ELR (cell line): Measurements from ENCODE around the gene CFAP97D2.
"Not testable (repeated sequence)": the region's sequence is repeated elsewhere in the genome, so short reads cannot be mapped to it uniquely, and the experiment has no call there.

ENCODE experiments used
- DNase-seq: peaks from one replicate; pipeline ENCODE4 v3.0.0-alpha.2; 2015; ENCODE audit warnings: low read depth

The CFAP97D2 gene

GRCh38 chr13:114158869-114159666 is 20.0 kb upstream of the CFAP97D2 start:
- DNase-seq, result not testable (repeated sequence)

DNA sequence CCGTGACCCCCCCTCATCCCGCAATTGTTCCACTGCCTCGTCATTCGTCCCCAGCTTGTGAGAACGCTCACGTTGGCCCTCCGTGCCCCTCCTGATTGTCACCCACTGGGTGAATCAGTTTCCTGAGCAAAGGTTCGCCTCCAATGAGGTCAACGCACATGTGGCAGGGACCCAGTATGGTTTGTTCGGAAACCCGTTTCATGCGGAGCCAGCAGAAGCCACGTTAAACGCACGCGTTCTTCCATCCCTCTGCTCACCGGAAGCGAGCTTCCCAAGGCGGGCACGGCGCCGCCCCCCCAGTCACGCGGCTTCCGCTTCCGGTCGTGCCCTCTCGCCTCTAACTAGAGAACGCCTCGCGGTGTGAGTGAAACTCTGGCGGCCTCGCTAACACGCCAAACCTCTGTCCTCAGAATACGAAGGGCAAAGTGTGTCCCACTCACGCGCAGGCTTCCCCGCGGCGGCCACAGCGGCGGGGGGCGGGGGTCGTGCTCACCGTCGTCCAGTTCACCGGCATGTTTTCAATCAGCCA is 18.0 kb upstream of the CFAP97D2 start:
- no peak for DNase-seq

DNA sequence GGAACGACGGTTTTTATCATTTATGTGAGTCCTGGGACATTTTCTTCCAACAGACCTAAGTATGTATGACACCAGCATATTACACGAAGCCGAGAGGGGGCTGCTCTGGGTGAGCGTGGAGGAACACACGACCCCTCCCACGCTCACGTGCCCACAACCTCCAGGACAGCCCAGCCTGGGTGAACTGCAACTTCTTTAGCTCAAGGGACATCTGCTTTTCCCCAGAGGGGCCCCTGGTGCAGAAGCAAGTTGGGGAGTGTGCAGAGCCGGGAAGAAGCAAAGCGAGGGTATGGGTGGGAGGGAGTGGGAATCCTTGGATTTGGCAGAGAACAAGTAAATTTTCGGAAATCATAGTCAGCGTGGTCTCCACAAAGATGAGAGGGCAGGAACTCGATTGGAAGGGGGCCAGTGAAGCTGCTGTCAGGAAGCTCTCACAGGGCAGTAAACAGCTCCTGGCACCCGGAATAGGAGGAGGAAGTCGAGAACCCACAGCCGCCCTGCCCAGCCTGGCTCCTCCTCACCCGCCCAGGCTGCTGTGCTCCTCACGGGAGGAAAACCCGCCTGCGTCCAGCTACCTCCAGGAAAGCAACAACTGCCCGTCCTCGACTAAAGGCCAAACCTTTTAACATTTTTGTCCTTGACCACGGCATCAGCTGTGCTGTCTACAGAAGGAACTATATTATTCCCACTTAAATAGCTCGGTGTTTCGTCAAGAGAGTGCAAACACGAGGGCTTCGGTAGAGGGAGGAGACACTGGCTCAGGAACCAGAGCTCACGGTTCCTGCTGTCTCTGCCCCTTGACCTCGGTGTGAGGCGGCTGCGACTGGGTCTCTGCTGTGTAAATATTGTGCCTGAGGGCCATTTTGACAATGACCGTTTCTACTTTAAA is 17.2 kb upstream of the CFAP97D2 start:
- peak; percentile 29 for DNase-seq

DNA sequence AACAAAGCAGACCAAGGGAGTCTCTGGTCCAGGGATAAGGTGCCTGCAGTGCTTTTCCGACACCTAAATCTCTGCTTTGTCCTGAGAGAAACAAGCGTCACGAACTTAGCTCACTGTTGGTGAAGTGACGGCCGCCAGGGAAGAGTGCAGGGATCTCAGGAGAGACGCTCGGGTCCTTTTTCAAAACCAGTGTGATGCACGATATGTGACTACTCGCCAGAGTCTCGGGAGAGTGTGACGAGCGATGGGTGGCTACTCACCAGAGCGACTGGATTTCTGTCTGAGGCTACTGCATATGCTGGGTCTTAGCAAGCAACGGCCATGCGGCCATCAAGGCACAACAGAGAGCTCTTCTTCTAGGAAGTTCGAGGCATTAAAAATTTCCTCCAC is 16.5 kb upstream of the CFAP97D2 start:
- DNase-seq, result no peak

GRCh38 chr13:114164053-114164452 is 15.0 kb upstream of the CFAP97D2 start:
- DNase-seq, result no peak

- no peak for DNase-seq
Observed at GRCh38 chr13:114164681-114165429, 14.2 kb upstream of the CFAP97D2 start.

GRCh38 chr13:114166381-114167131 is 12.5 kb upstream of the CFAP97D2 start:
- no peak for DNase-seq

DNA sequence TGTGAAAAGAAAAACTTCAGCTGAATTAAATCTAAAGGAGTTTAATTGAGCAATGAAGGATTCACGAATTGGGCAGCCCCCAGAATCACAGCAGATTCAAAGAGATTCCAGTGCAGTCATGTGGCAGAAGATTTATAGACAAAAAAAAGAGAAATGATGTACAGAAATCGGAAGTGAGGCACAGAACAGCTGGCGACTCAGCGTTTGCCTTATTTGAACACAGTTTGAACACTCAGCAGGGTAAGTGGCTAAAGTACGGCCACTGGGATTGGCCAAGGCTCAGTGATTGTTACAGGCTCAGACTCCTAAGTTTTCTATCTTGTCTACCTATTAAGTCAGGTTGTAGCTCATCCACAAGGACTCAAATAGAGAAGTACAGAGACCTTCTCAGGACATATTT is 11.6 kb upstream of the CFAP97D2 start:
- DNase-seq, result peak; percentile 39

DNA sequence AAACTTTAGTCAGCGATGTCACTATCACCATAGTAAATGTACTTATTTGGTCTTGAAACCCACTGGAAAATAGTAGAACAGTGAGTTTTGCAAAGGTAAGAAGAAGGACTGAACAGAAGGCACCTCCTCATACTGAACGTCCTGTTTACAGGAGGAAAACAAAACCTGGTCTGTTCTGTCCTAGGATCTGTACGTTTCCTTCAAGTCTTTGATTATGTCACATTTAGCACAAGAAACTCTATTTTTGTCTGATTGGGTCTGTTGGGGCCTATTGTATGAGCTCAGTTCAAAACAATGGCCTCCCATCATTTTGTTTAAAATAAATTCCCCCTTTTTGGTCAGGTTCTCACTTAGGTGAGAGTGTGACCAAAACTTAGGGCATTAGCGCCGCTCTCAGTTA is 11.2 kb upstream of the CFAP97D2 start:
- DNase-seq, result no peak

DNA sequence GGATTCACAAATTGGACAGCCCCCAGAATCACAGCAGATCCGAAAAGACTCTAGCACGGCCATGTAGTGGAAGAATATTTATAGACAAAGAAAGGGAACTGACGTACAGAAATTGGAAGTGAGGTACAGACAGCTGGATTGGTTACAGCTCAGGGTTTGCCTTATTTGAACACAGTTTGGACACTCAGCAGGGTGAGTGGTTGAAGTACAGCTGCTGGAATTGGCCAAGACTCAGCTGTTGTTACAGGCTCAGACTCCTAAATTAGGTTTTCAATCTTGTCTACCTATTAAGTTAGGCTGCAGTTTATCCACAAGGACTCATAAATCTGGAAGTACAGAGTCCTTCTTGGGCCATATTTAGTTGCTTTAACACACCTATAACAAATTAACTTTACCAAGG is 5.8 kb upstream of the CFAP97D2 start:
- no peak for DNase-seq

- DNase-seq, result no peak
Observed at GRCh38 chr13:114173745-114174144, 5.3 kb upstream of the CFAP97D2 start.

DNA sequence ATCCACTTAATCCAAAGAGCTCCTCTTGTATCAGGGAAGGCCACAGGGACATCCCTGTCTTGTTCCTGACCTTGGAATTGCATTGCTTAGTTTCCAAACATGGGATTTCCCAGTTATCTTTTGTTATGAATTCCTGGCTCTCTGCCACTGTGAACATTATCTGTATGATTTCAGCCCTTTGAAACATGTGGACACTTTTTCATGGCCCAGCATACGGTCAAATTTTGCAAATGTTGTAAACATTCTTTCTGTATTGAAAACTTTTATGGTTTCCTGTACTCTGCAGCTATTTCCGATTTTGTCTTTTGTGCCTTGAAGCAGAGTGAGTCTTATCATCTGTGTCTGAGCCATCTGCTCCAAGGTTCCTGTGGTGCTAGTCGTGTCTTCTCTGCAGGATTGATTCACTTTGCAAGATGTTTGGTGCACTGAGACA is 4.5 kb upstream of the CFAP97D2 start:
- no peak for DNase-seq

GRCh38 chr13:114176359-114176902 is 2.6 kb upstream of the CFAP97D2 start:
- DNase-seq, result not testable (repeated sequence)

- peak; percentile 10 for DNase-seq
Observed at GRCh38 chr13:114177245-114178010, 1.6 kb upstream of the CFAP97D2 start.

GRCh38 chr13:114185182-114185971 is 6.3 kb downstream of the CFAP97D2 start:
- DNase-seq, result no peak

DNA sequence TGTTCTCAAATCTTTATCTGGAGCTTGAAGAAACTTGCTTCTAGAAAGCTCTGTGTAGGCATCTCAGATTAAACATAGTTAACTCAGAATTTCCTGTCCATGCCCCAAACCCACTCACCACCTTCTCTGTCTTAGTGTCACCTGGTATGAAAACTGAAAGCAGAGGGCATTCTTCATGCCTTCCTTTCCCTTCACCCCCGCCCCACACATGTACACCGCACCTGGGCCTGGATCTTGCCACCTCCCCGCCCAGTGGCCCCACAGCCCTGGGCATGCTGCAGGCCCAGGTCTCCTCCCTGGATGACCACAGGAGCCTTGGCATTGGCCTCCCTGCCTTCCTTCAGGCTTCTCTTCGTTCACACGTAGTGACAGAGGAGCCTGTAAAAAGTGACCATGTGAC is 15.8 kb downstream of the CFAP97D2 start:
- no peak for DNase-seq

- DNase-seq, result no peak
Observed at GRCh38 chr13:114196629-114197028, 17.6 kb downstream of the CFAP97D2 start.

- no peak for DNase-seq
Observed at GRCh38 chr13:114198556-114198955, 19.5 kb downstream of the CFAP97D2 start.

DNA sequence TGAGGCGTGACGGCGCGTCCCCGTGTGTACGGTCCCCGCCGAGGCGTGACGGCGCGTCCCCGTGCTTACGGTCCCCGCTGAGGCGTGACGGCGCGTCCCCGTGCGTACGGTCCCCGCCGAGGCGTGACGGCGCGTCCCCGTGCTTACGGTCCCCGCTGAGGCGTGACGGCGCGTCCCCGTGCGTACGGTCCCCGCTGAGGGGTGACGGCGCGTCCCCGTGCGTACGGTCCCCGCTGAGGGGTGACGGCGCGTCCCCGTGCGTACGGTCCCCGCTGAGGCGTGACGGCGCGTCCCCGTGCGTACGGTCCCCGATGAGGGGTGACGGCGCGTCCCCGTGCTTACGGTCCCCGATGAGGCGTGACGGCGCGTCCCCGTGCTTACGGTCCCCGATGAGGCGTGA is 20.5 kb downstream of the CFAP97D2 start:
- not testable (repeated sequence) for DNase-seq
